ENCODE measurements around the gene SKP1. TPM values are rescaled to one million over a fixed set of nuclear protein-coding genes. Genes with fewer than 3 reads are reported as not detected.

SKP1 gene
- total and polyA plus RNA-seq, 9 of the 15 experiments (the other 6 are each of a cell fraction or from before 2014, with no cell fraction given) = 301 to 2,109 (median 639) TPM

GRCh38 chr5:134175921-134176510, 734 bp downstream of the SKP1 start:
- Histone ChIP-seq H3K79me2 (ENCODE audit: control insufficient read depth, insufficient read depth, low read length) (peaks cover 58% of the 10 kb centered on the region), H3K4me2 (ENCODE audit: insufficient read depth, low read length) (peak overlapping the region; percentile 98), H3K9me1 (ENCODE audit: control insufficient read depth, insufficient read depth, low read length) (no peaks in the 10 kb centered on the region), H2AFZ (ENCODE audit: low read depth, low read length) (no peak overlapping the region), H3K27me3 (ENCODE audit: control insufficient read depth in 2 of 2, insufficient read depth in 2 of 2, low read length in 2 of 2) (no peaks in the 10 kb centered on the region), H3K9me3 (replicated peaks; ENCODE audit: control insufficient read depth, insufficient read depth, low read depth, low read length) (no peaks in the 10 kb centered on the region), H3K27ac (ENCODE audit: extremely low read depth, low read depth, low read length) (peak overlapping the region; percentile 97), H3K36me3 (ENCODE audit: control insufficient read depth, insufficient read depth, low read length) (peaks cover 33% of the 10 kb centered on the region), H3K4me1 (replicated peaks in 1 of 2; ENCODE audit: control insufficient read depth in 2 of 2, insufficient read depth in 2 of 2, low read length in 2 of 2) (peaks cover 17 to 18% of the 10 kb centered on the region in 2 experiments), H3K9ac (ENCODE audit: insufficient read depth in 1 of 2, low read depth in 2 of 2, low read length in 2 of 2) (peak overlapping the region; percentile 95 to 96), H4K20me1 (replicated peaks; ENCODE audit: control insufficient read depth, insufficient read depth, low read length) (peaks cover 19% of the 10 kb centered on the region), H3K4me3 (peak overlapping the region; percentile 98)
- in situ Hi-C loops (cut with MboI) = no loop called here
- DNase-seq (ENCODE audit: extremely low read depth in 1 of 4, low spot score in 3 of 4) = peak in 1 of 4 experiments; percentile 50
- intact Hi-C loops (cut with micrococcal nuclease) = loop anchor here (2.0 kb wide), 2 partner anchors 195 to 473 kb away; partner anchors contain the start of genes SEC24A and UBE2B
- CTCF ChIA-PET (ENCODE audit: low intra/inter-chr PET ratio) = no interaction called here
- WGBS (ENCODE audit: insufficient coverage, low coverage, missing lambda C conversion rate) = 1% methylated on average over 28 of the region's 31 CpGs
- BruUV-seq (replicated peaks) = no TSS peak
- POLR2A ChIA-PET = interaction anchor here (0.5 to 3.6 kb wide), 35 partner anchors 8 to 669 kb away, joined by 3 to 40 read pairs (median 4); partner anchors contain the start of genes C5orf24, PPP2CA, SEC24A and UBE2B
- ATAC-seq = peak; percentile 52
- peak; percentile 29 for FAIRE-seq
- TF ChIP-seq MNT (conservative IDR thresholded peaks at IDR 0.05) = 0 out of 4 replicates have a peak, but pooled peaks of 1 of the 2 experiments have one; percentile 10
- TF ChIP-seq TBP (optimal IDR thresholded peaks at IDR 0.05; ENCODE audit: low read depth, low read length) = no peak
- TF ChIP-seq ZNF175 (CRISPR knock-in tag; IDR thresholded peaks at IDR 0.05; ENCODE audit: low read depth) = no peak
- no peak for TF ChIP-seq SFPQ (IDR thresholded peaks at IDR 0.05; ENCODE audit: low read depth, low read length)
- TF ChIP-seq PHTF2 (CRISPR knock-in tag; IDR thresholded peaks at IDR 0.05) = no peak
- TF ChIP-seq TEAD4 (IDR thresholded peaks at IDR 0.05; ENCODE audit: low read length) = 0 out of 2 replicates have a peak, but pooled peaks have one; percentile 8
- no peak for TF ChIP-seq TEAD4 (CRISPR knock-in tag; IDR thresholded peaks at IDR 0.05; ENCODE audit: borderline replicate concordance)
- TF ChIP-seq PHB (CRISPR knock-in tag; IDR thresholded peaks at IDR 0.05) = no peak
- TF ChIP-seq HDAC2 (IDR thresholded peaks at IDR 0.05) = no peak
- TF ChIP-seq RB1 (IDR thresholded peaks at IDR 0.05; ENCODE audit: low read depth) = 0 out of 2 replicates have a peak, but pooled peaks have one; percentile 14
- TF ChIP-seq CREM (IDR thresholded peaks at IDR 0.05; ENCODE audit: low read depth) = 0 out of 2 replicates have a peak, but pooled peaks have one; percentile 12
- no peak for TF ChIP-seq IFI16 (CRISPR knock-in tag; IDR thresholded peaks at IDR 0.05)
- TF ChIP-seq ERF (CRISPR knock-in tag; IDR thresholded peaks at IDR 0.05) = no peak
- TF ChIP-seq TCF7 (IDR thresholded peaks at IDR 0.05; ENCODE audit: borderline replicate concordance) = peak; percentile 53; the same call in 1 of the 2 replicates
- TF ChIP-seq HMBOX1 (IDR thresholded peaks at IDR 0.05) = 0 out of 2 replicates have a peak, but pooled peaks have one; percentile 5
- TF ChIP-seq FUS (optimal IDR thresholded peaks at IDR 0.05; ENCODE audit: low read depth, low read length) = no peak
- no peak for TF ChIP-seq POLR2H (tag; IDR thresholded peaks at IDR 0.05; ENCODE audit: low read depth)
- no peak for TF ChIP-seq ZBTB1 (CRISPR knock-in tag; IDR thresholded peaks at IDR 0.05; ENCODE audit: borderline replicate concordance, low read depth)
- no peak for TF ChIP-seq HMG20B (CRISPR knock-in tag; IDR thresholded peaks at IDR 0.05)

Measured in K562 (cell line).